Neural progenitor cell (in vitro differentiated cells): ENCODE measurements around the gene AKAP8L. TPM values are rescaled to one million over a fixed set of nuclear protein-coding genes. Genes with fewer than 3 reads are reported as not detected.

Experiments
- DNase-seq: peaks from one replicate; pipeline ENCODE4 v3.0.0-alpha.2; 2016; ENCODE audit warnings: low spot score
- H2AFZ ChIP-seq: fragments of 200-600 bp; sonication (generic); replicated peaks from 2 replicates; pipeline ENCODE4 v1.6.1; 2016; ENCODE audit warnings: antibody characterized with exemption
- H3F3A ChIP-seq: fragments of 200-600 bp; sonication (generic); 2 replicates; pipeline ENCODE4 v1.6.1; 2016; ENCODE audit warnings: antibody characterized with exemption, low read depth
- H3K27ac ChIP-seq: fragments of 200-600 bp; sonication (generic); 2 replicates; pipeline ENCODE4 v1.5.1; 2016; ENCODE audit warnings: mild to moderate bottlenecking
- H3K27me3 ChIP-seq: fragments of 200-600 bp; sonication (generic); 2 replicates; pipeline ENCODE4 v1.6.1; 2016; ENCODE audit warnings: mild to moderate bottlenecking, moderate library complexity
- H3K36me3 ChIP-seq: fragments of 200-600 bp; sonication (generic); 2 replicates; pipeline ENCODE4 v1.5.1; 2016
- H3K4me1 ChIP-seq: fragments of 200-600 bp; sonication (generic); 2 replicates; pipeline ENCODE4 v1.6.1; 2016; ENCODE audit warnings: mixed run types
- H3K4me2 ChIP-seq: fragments of 200-600 bp; sonication (generic); 2 replicates; pipeline ENCODE4 v1.6.1; 2016
- H3K4me3 ChIP-seq: fragments of 200-600 bp; sonication (generic); 2 replicates; pipeline ENCODE4 v1.5.1; 2016
- H3K79me2 ChIP-seq: fragments of 200-600 bp; sonication (generic); 2 replicates; pipeline ENCODE4 v1.6.1; 2016; ENCODE audit warnings: low read depth
- H3K9ac ChIP-seq: fragments of 200-600 bp; sonication (generic); 2 replicates; pipeline ENCODE4 v1.6.1; 2016
- H3K9me3 ChIP-seq: fragments of 200-600 bp; sonication (generic); 2 replicates; pipeline ENCODE4 v1.5.1; 2016; ENCODE audit warnings: low read depth
- H4K20me1 ChIP-seq: fragments of 200-600 bp; sonication (generic); 2 replicates; pipeline ENCODE4 v1.6.1; 2016; ENCODE audit warnings: low read depth
- H3K27ac Mint-ChIP-seq: 3 replicates; pipeline ENCODE4 v1.8.0; 2021; ENCODE audit warnings: mixed read lengths
- H3K27me3 Mint-ChIP-seq: 2 replicates; pipeline ENCODE4 v1.8.0; 2022; ENCODE audit warnings: low read depth, mild to moderate bottlenecking, inconsistent platforms, moderate library complexity, mixed read lengths; ENCODE audit not compliant: insufficient read depth
- H3K36me3 Mint-ChIP-seq: 3 replicates; pipeline ENCODE4 v1.8.0; 2021; ENCODE audit warnings: mixed read lengths
- H3K4me1 Mint-ChIP-seq: 3 replicates; pipeline ENCODE4 v1.8.0; 2021; ENCODE audit warnings: mixed read lengths
- H3K4me3 Mint-ChIP-seq: 3 replicates; pipeline ENCODE4 v1.8.0; 2021; ENCODE audit warnings: mild to moderate bottlenecking, moderate library complexity, mixed read lengths
- H3K9me3 Mint-ChIP-seq: 3 replicates; pipeline ENCODE4 v1.8.0; 2020; ENCODE audit warnings: mixed read lengths
- CTCF ChIP-seq: fragments of 200-600 bp; sonication (generic); IDR thresholded peaks from 2 replicates; pipeline ENCODE4 v1.5.1; 2017; ENCODE audit warnings: antibody characterized with exemption, mild to moderate bottlenecking
- EZH2 ChIP-seq: fragments of 200-600 bp; sonication (generic); IDR thresholded peaks from 2 replicates; pipeline ENCODE4 v1.6.1; 2017; ENCODE audit warnings: antibody characterized with exemption, mild to moderate bottlenecking, moderate library complexity
- EZH2phosphoT487 ChIP-seq: fragments of 200-600 bp; sonication (generic); IDR thresholded peaks from 2 replicates; pipeline ENCODE4 v1.6.1; 2017; ENCODE audit warnings: antibody characterized with exemption
- total RNA-seq: library from RNA; depleted of rRNA; stranded (reverse); fragments of >200 nt; gene quantifications from 2 replicates; pipeline ENCODE4 v1.2.3, GENCODE V29; 2015; ENCODE audit warnings: low replicate concordance

AKAP8L gene
- total RNA-seq, 1 donor from 2014 or later = 131 TPM

- H3K36me3 Mint-ChIP-seq = no peaks in the 10 kb centered on the region
- no peak overlapping the region for H2AFZ ChIP-seq
These were observed 21.2 kb upstream of the AKAP8L start for GRCh38 chr19:15439821-15440641.

GRCh38 chr19:15439078-15439799 lies 20.5 kb upstream of the AKAP8L start:
- Histone ChIP-seq H3K9ac (peak overlapping the region; percentile 37), H3K4me3 (no peak overlapping the region), H3F3A (no peaks in the 10 kb centered on the region), H4K20me1 (no peaks in the 10 kb centered on the region), H3K27me3 (no peaks in the 10 kb centered on the region), H3K27ac (no peak overlapping the region), H3K4me2 (no peak overlapping the region), H2AFZ (no peak overlapping the region), H3K36me3 (no peaks in the 10 kb centered on the region), H3K79me2 (no peaks in the 10 kb centered on the region), H3K9me3 (no peaks in the 10 kb centered on the region), H3K4me1 (no peaks in the 10 kb centered on the region)
- H3K4me1 Mint-ChIP-seq = no peaks in the 10 kb centered on the region
- H3K27me3 Mint-ChIP-seq = peaks cover 9% of the 10 kb centered on the region
- DNase-seq = no peak
- H3K9me3 Mint-ChIP-seq = no peaks in the 10 kb centered on the region
- no peaks in the 10 kb centered on the region for H3K36me3 Mint-ChIP-seq
- TF ChIP-seq CTCF = no peak
- no peak for TF ChIP-seq EZH2phosphoT487
- no peak for TF ChIP-seq EZH2
- H3K4me3 Mint-ChIP-seq = no peak overlapping the region
- no peak overlapping the region for H3K27ac Mint-ChIP-seq

More at GRCh38 chr19:15439821-15440641, 21.2 kb upstream of the AKAP8L start:
- Histone ChIP-seq H3K4me2 (no peak overlapping the region), H3K79me2 (no peaks in the 10 kb centered on the region), H3K27me3 (no peaks in the 10 kb centered on the region), H4K20me1 (no peaks in the 10 kb centered on the region), H3K4me1 (no peaks in the 10 kb centered on the region), H3K9ac (no peak overlapping the region), H3K4me3 (no peak overlapping the region), H3K27ac (no peak overlapping the region), H3F3A (no peaks in the 10 kb centered on the region), H3K9me3 (no peaks in the 10 kb centered on the region), H3K36me3 (no peaks in the 10 kb centered on the region)
- Mint-ChIP-seq H3K4me1 (no peaks in the 10 kb centered on the region), H3K27me3 (peaks cover 7% of the 10 kb centered on the region), H3K9me3 (no peaks in the 10 kb centered on the region), H3K4me3 (no peak overlapping the region), H3K27ac (no peak overlapping the region)
- DNase-seq = no peak
- TF ChIP-seq EZH2 (no peak), CTCF (no peak), EZH2phosphoT487 (no peak)

GRCh38 chr19:15438577-15438976 lies 19.8 kb upstream of the AKAP8L start:
- no peaks in the 10 kb centered on the region for H3K36me3 ChIP-seq
- H3K4me3 Mint-ChIP-seq = no peak overlapping the region
- H3K27me3 ChIP-seq = no peaks in the 10 kb centered on the region
- H3K4me1 Mint-ChIP-seq = no peaks in the 10 kb centered on the region
- no peak overlapping the region for H3K4me3 ChIP-seq
- no peaks in the 10 kb centered on the region for H3K9me3 ChIP-seq
- H3K4me1 ChIP-seq = no peaks in the 10 kb centered on the region
- no peaks in the 10 kb centered on the region for H4K20me1 ChIP-seq
- H3K9ac ChIP-seq = no peak overlapping the region
- no peak overlapping the region for H3K4me2 ChIP-seq
- no peak overlapping the region for H2AFZ ChIP-seq
- H3K27me3 Mint-ChIP-seq = peaks cover 6% of the 10 kb centered on the region
- TF ChIP-seq CTCF (no peak), EZH2phosphoT487 (no peak), EZH2 (no peak)
- H3K79me2 ChIP-seq = no peaks in the 10 kb centered on the region
- no peaks in the 10 kb centered on the region for H3K9me3 Mint-ChIP-seq
- no peaks in the 10 kb centered on the region for H3K36me3 Mint-ChIP-seq
- peaks cover 2% of the 10 kb centered on the region for H3F3A ChIP-seq
- H3K27ac ChIP-seq = no peak overlapping the region
- no peak overlapping the region for H3K27ac Mint-ChIP-seq
- no peak for DNase-seq
